Natural killer cell (primary cell): ENCODE measurements around the gene TRIM71. TPM values are rescaled to one million over a fixed set of nuclear protein-coding genes. Genes with fewer than 3 reads are reported as not detected.

Experiments used
- ATAC-seq, 3 donors: fragments of 150-1000 bp in 2 of 3; fragments of 200-7000 bp in 1 of 3; cut with Tn5 transposase; 1 replicate in 1 of 3; 2 replicates in 2 of 3; pipeline ENCODE4 v1.10.0; 2021; ENCODE audit warnings: mild to moderate bottlenecking in 2 of 3, moderate library complexity in 2 of 3
- DNase-seq, 2 donors: peaks; one replicate each; pipeline versions ENCODE4 v3.0.0 to v3.0.0-alpha.2; 2013 to 2021; ENCODE audit warnings: mixed read lengths in 1 of 2
- H3K27ac ChIP-seq: one replicate; pipeline ENCODE4 v1.5.1; 2013; ENCODE audit warnings: mild to moderate bottlenecking, low read length
- H3K27me3 ChIP-seq: one replicate; pipeline ENCODE4 v1.6.1; 2013; ENCODE audit warnings: low read length; ENCODE audit not compliant: control insufficient read depth, insufficient read depth
- H3K36me3 ChIP-seq: one replicate; pipeline ENCODE4 v1.6.1; 2013; ENCODE audit warnings: low read length; ENCODE audit not compliant: control insufficient read depth, insufficient read depth
- H3K4me1 ChIP-seq: one replicate; pipeline ENCODE4 v1.6.1; 2013; ENCODE audit warnings: low read length; ENCODE audit not compliant: control insufficient read depth, insufficient read depth
- H3K4me3 ChIP-seq: one replicate; pipeline ENCODE4 v1.5.1; 2013; ENCODE audit warnings: low read length
- H3K9me3 ChIP-seq: one replicate; pipeline ENCODE4 v1.6.1; 2013; ENCODE audit warnings: low read length; ENCODE audit not compliant: control insufficient read depth, insufficient read depth
- H3K27ac Mint-ChIP-seq, 2 donors: one replicate each; pipeline ENCODE4 v1.8.0; 2022; ENCODE audit warnings: mild to moderate bottlenecking in 2 of 2, mixed read lengths in 2 of 2, moderate library complexity in 1 of 2
- H3K27me3 Mint-ChIP-seq, 2 donors: one replicate each; pipeline ENCODE4 v1.8.0; 2022; ENCODE audit warnings: low read depth in 2 of 2, mixed read lengths in 2 of 2
- H3K36me3 Mint-ChIP-seq: one replicate; pipeline ENCODE4 v1.8.0; 2022; ENCODE audit warnings: mixed read lengths
- H3K4me1 Mint-ChIP-seq, 2 donors: one replicate each; pipeline ENCODE4 v1.8.0; 2022; ENCODE audit warnings: mixed read lengths in 2 of 2
- H3K4me3 Mint-ChIP-seq: one replicate; pipeline ENCODE4 v1.8.0; 2022; ENCODE audit warnings: mild to moderate bottlenecking, moderate library complexity, mixed read lengths
- H3K9me3 Mint-ChIP-seq, 2 donors: one replicate each; pipeline ENCODE4 v1.8.0; 2022; ENCODE audit warnings: mixed read lengths in 2 of 2
- CTCF ChIP-seq: fragments of 200-600 bp; IDR thresholded peaks from one replicate; pipeline ENCODE4 v1.8.0; 2022; ENCODE audit warnings: antibody characterized with exemption
- WGBS: methylation state at CpG from one replicate; pipeline ENCODE4 v1.1.7; 2013; ENCODE audit warnings: missing lambda C conversion rate; ENCODE audit not compliant: insufficient coverage; 5-methylcytosine and 5-hydroxymethylcytosine counted together
- intact Hi-C: fragments of 100-400 bp; cut with micrococcal nuclease; formaldehyde crosslinking; loops from one replicate; pipeline ENCODE4 v1.14.2; 2022
- total RNA-seq, 4 donors: library from RNA; stranded (reverse); fragments of 120-200 nt in 1 of 4; gene quantifications; one replicate each; pipeline versions ENCODE4 v1.2.3 to v1.2.4, GENCODE V29; 2013 to 2022

TRIM71 gene
- total RNA-seq, 3 donors from 2014 or later (not counting 1 experiment from before 2014, with no cell fraction given): 0.05 TPM; not detected in 2

GRCh38 chr3:32818970-32819511 is 1.2 kb downstream of the TRIM71 start:
- Mint-ChIP-seq H3K4me1 (peaks cover 4 to 6% of the 10 kb centered on the region in 2 donors), H3K9me3 (no peaks in the 10 kb centered on the region), H3K27ac (no peak overlapping the region), H3K27me3 (peaks cover 42 to 47% of the 10 kb centered on the region in 2 donors), H3K4me3 (peak overlapping the region; percentile 42), H3K36me3 (no peaks in the 10 kb centered on the region)
- no peak for ATAC-seq
- Histone ChIP-seq H3K27me3 (peaks cover 11% of the 10 kb centered on the region), H3K9me3 (no peaks in the 10 kb centered on the region), H3K4me3 (no peak overlapping the region), H3K4me1 (peaks cover 16% of the 10 kb centered on the region), H3K27ac (no peak overlapping the region), H3K36me3 (no peaks in the 10 kb centered on the region)
- no peak for DNase-seq
- 73% methylated on average over 25 of the region's 25 CpGs for WGBS
- intact Hi-C loops: no loop called here
- no peak for TF ChIP-seq CTCF

- Mint-ChIP-seq H3K27me3 (peaks cover 36 to 43% of the 10 kb centered on the region in 2 donors), H3K9me3 (no peaks in the 10 kb centered on the region), H3K4me3 (no peak overlapping the region), H3K4me1 (peaks cover under 1 to 6% of the 10 kb centered on the region in 2 donors), H3K36me3 (no peaks in the 10 kb centered on the region), H3K27ac (no peak overlapping the region)
- intact Hi-C loops: no loop called here
- WGBS: 94% methylated on average over 41 of the region's 41 CpGs
- Histone ChIP-seq H3K4me3 (no peak overlapping the region), H3K4me1 (peaks cover 16% of the 10 kb centered on the region), H3K36me3 (no peaks in the 10 kb centered on the region), H3K27ac (no peak overlapping the region), H3K27me3 (peaks cover 11% of the 10 kb centered on the region), H3K9me3 (no peaks in the 10 kb centered on the region)
- DNase-seq (no peak), ATAC-seq (no peak)
- TF ChIP-seq CTCF: no peak
These were observed 2.0 kb downstream of the TRIM71 start for GRCh38 chr3:32819551-32820348.

GRCh38 chr3:32820430-32820829 is 2.6 kb downstream of the TRIM71 start:
- Histone ChIP-seq H3K36me3 (no peaks in the 10 kb centered on the region), H3K9me3 (no peaks in the 10 kb centered on the region), H3K27me3 (peaks cover 11% of the 10 kb centered on the region), H3K27ac (no peak overlapping the region), H3K4me1 (peaks cover 12% of the 10 kb centered on the region), H3K4me3 (no peak overlapping the region)
- no peak overlapping the region for H3K4me3 Mint-ChIP-seq
- ATAC-seq (no peak), DNase-seq (no peak)
- no peaks in the 10 kb centered on the region for H3K9me3 Mint-ChIP-seq
- peaks cover 29 to 37% of the 10 kb centered on the region in 2 donors for H3K27me3 Mint-ChIP-seq
- 90% methylated on average over 1 of the region's 2 CpGs for WGBS
- peaks cover 0 to 6% of the 10 kb centered on the region in 2 donors for H3K4me1 Mint-ChIP-seq
- intact Hi-C loops: no loop called here
- no peak overlapping the region for H3K27ac Mint-ChIP-seq
- TF ChIP-seq CTCF: no peak
- H3K36me3 Mint-ChIP-seq: no peaks in the 10 kb centered on the region
